ENCODE results near the gene NUCKS1. TPM values are rescaled to one million over a fixed set of nuclear protein-coding genes. Genes with fewer than 3 reads are reported as not detected.

NUCKS1 gene
- total and polyA plus RNA-seq, 10 donors = 26.9 to 142 (median 96.7) TPM

DNA sequence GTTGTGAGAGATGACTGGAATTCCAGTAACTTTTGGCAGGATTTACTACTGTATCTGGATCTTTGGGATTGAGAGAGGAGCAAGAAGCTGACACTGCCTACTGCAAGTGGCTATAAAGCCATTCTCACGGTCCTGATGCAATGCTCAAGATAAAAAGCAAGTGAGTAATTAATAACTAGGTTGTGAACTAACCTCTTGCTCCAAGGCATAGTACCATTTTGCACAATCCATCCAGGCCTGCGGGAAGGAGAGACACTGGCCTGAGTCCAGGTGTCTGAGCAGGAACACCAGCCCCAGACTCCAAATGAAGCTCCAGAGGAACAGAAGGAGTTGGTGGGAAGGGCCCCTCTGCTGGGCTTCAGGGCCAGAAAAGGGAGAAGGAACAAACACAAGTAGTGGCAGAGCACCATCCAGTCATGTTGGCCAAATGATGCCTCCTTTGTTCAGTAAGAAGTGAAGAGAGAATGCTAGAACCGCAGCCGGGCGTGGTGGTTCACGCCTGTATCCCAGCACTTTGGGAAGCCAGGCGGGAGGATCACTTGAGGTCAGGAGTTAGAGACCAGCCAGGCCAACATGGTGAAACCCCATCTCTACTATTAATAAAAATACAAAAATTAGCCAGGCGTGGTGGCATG lies 59.7 kb downstream of the NUCKS1 start:
- Histone ChIP-seq H3K4me3 (no peak overlapping the region), H3K4me1 (peaks cover 11 to 29% (median 14%) of the 10 kb centered on the region in 6 donors), H3K27me3 (replicated peaks in 1 of 7) (peaks cover 0 to 3% (median 0%) of the 10 kb centered on the region in 7 donors), H3K9me3 (no peaks in the 10 kb centered on the region), H3K27ac (no peak overlapping the region), H3K36me3 (no peaks in the 10 kb centered on the region)
- DNase-seq = peak; percentile 22
- no peak for TF ChIP-seq CTCF (IDR thresholded peaks at IDR 0.05 in 8 of 11, conservative IDR thresholded peaks at IDR 0.05 in 3 of 11)
- TF ChIP-seq POLR2AphosphoS5 (IDR thresholded peaks at IDR 0.05) = no peak
- WGBS, 5 donors = 82 to 93% (median 90%) methylated on average over 8 of the region's 8 CpGs
- intact Hi-C loops (cut with DNase I; ENCODE audit: low total_unique reads) = no loop called here

DNA sequence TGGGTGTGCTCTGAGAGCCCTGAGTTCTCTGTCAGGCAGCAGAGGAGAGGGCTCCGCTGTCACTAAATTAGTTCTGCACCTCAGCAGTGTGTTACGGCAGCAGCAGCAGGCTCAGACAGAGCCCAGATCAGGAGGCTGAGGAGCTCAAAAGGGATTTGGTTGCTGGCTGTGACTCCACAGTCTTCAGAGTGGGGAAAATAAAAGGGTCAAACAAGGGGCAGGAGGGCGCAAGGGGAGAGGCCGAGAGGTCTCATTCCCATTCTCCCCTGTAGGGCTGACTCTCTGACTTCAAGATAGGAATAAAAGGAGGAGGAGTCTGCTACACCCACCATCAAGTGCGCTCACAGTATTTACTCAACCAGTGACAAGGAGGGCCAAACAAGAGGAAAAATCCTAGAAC lies 60.5 kb downstream of the NUCKS1 start:
- 90 to 96% (median 94%) methylated on average over 5 of the region's 5 CpGs for WGBS, 5 donors
- TF ChIP-seq POLR2AphosphoS5 (IDR thresholded peaks at IDR 0.05) (no peak), CTCF (IDR thresholded peaks at IDR 0.05 in 8 of 11, conservative IDR thresholded peaks at IDR 0.05 in 3 of 11) (no peak), POLR2A (IDR thresholded peaks at IDR 0.05) (no peak)
- Histone ChIP-seq H3K4me1 (peaks cover 11 to 29% (median 14%) of the 10 kb centered on the region in 6 donors), H3K27me3 (replicated peaks in 1 of 7) (peaks cover 0 to 3% (median 0%) of the 10 kb centered on the region in 7 donors), H3K36me3 (no peaks in the 10 kb centered on the region), H3K4me3 (no peak overlapping the region), H3K9me3 (no peaks in the 10 kb centered on the region), H3K27ac (no peak overlapping the region)
- DNase-seq = peak; percentile 29
- intact Hi-C loops (cut with DNase I; ENCODE audit: low total_unique reads) = no loop called here

- H3K9me3 ChIP-seq = no peaks in the 10 kb centered on the region
- peak; percentile 6 for DNase-seq
- 80 to 89% (median 88%) methylated on average over 7 of the region's 7 CpGs for WGBS, 5 donors
- peaks cover 5 to 19% (median 6%) of the 10 kb centered on the region in 6 donors for H3K4me1 ChIP-seq
- intact Hi-C loops (cut with DNase I; ENCODE audit: low total_unique reads) = no loop called here
- H3K36me3 ChIP-seq = no peaks in the 10 kb centered on the region
- TF ChIP-seq CTCF (IDR thresholded peaks at IDR 0.05 in 8 of 11, conservative IDR thresholded peaks at IDR 0.05 in 3 of 11) (no peak), POLR2AphosphoS5 (IDR thresholded peaks at IDR 0.05) (no peak), POLR2A (IDR thresholded peaks at IDR 0.05) (no peak)
- H3K4me3 ChIP-seq = no peak overlapping the region
- H3K27me3 ChIP-seq (replicated peaks in 1 of 7) = peaks cover 0 to 3% (median 0%) of the 10 kb centered on the region in 7 donors
- H3K27ac ChIP-seq = no peak overlapping the region
These were observed 61.6 kb downstream of the NUCKS1 start for GRCh38 chr1:205688171-205689080.

- Histone ChIP-seq H3K9me3 (no peaks in the 10 kb centered on the region), H3K27me3 (replicated peaks in 1 of 7) (peaks cover 0 to 2% (median 0%) of the 10 kb centered on the region in 7 donors), H3K27ac (no peak overlapping the region), H3K4me3 (no peak overlapping the region), H3K4me1 (peaks cover 0 to 7% (median 0%) of the 10 kb centered on the region in 6 donors), H3K36me3 (no peaks in the 10 kb centered on the region)
- peak; percentile 1 for DNase-seq
- WGBS, 5 donors = 64 to 88% (median 74%) methylated on average over 2 of the region's 2 CpGs
- TF ChIP-seq POLR2A (IDR thresholded peaks at IDR 0.05) = no peak
- intact Hi-C loops (cut with DNase I; ENCODE audit: low total_unique reads) = no loop called here
These were observed 62.7 kb downstream of the NUCKS1 start for GRCh38 chr1:205687242-205687641.

Measured in spleen (tissue), 11 donors.